Mesenchymal stem cell (in vitro differentiated cells and primary cell): ENCODE data around the gene GRXCR2.

Experiments
- DNase-seq: peaks from one replicate; pipeline ENCODE4 v3.0.0-alpha.2; 2013
- H2AFZ ChIP-seq: one replicate; pipeline ENCODE4 v1.6.1; 2013; ENCODE audit warnings: low read depth, mild to moderate bottlenecking, control low read depth, inconsistent platforms, low read length, moderate library complexity
- H2AK5ac ChIP-seq: 2 replicates; pipeline ENCODE4 v1.6.1; 2013; ENCODE audit warnings: low read length, moderate library complexity, mild to moderate bottlenecking, inconsistent platforms; ENCODE audit not compliant: severe bottlenecking
- H2BK120ac ChIP-seq: one replicate; pipeline ENCODE4 v1.6.1; 2013; ENCODE audit warnings: low read depth, mild to moderate bottlenecking, inconsistent platforms, low read length, moderate library complexity
- H2BK12ac ChIP-seq, 2 experiments: one replicate each; pipeline ENCODE4 v1.6.1; 2013; ENCODE audit warnings: inconsistent platforms in 2 of 2, low read length in 2 of 2, mild to moderate bottlenecking in 2 of 2, moderate library complexity in 2 of 2, control low read depth in 1 of 2
- H2BK15ac ChIP-seq: one replicate; pipeline ENCODE4 v1.6.1; 2013; ENCODE audit warnings: mild to moderate bottlenecking, low read depth, inconsistent platforms; ENCODE audit not compliant: poor library complexity, severe bottlenecking
- H2BK5ac ChIP-seq: 2 replicates; pipeline ENCODE4 v1.6.1; 2013; ENCODE audit warnings: low read depth, mild to moderate bottlenecking, low read length, control low read depth, inconsistent platforms; ENCODE audit not compliant: poor library complexity, severe bottlenecking
- H3K14ac ChIP-seq, 2 experiments: one replicate each; pipeline ENCODE4 v1.6.1; 2013; ENCODE audit warnings: inconsistent platforms in 2 of 2, low read length in 2 of 2, control low read depth in 1 of 2, mild to moderate bottlenecking in 1 of 2, moderate library complexity in 1 of 2
- H3K18ac ChIP-seq, 2 experiments: one replicate each; pipeline ENCODE4 v1.6.1; 2013; ENCODE audit warnings: inconsistent platforms in 2 of 2, low read length in 2 of 2, control low read depth in 1 of 2, low read depth in 1 of 2, mild to moderate bottlenecking in 1 of 2
- H3K23ac ChIP-seq, 2 experiments: one replicate each; pipeline ENCODE4 v1.6.1; 2013; ENCODE audit warnings: inconsistent platforms in 2 of 2, low read length in 2 of 2, mild to moderate bottlenecking in 2 of 2, moderate library complexity in 2 of 2, control low read depth in 1 of 2
- H3K27ac ChIP-seq: 2 replicates; pipeline ENCODE4 v1.5.1; 2013; ENCODE audit warnings: mild to moderate bottlenecking, moderate library complexity, low read length, control low read depth, inconsistent platforms; ENCODE audit not compliant: poor library complexity, severe bottlenecking
- H3K27me3 ChIP-seq, 2 experiments: 2 replicates each; pipeline versions ENCODE4 v1.6.1 to v1.7.0; 2013; ENCODE audit warnings: low read length in 2 of 2, mild to moderate bottlenecking in 2 of 2, moderate library complexity in 2 of 2, control low read depth in 1 of 2, inconsistent platforms in 1 of 2; ENCODE audit not compliant: control insufficient read depth in 1 of 2, insufficient read depth in 1 of 2
- H3K36me3 ChIP-seq, 2 experiments: 2 replicates each; pipeline versions ENCODE4 v1.6.1 to v1.7.0; 2013; ENCODE audit warnings: low read length in 2 of 2, control low read depth in 1 of 2, inconsistent platforms in 1 of 2, low read depth in 1 of 2, mild to moderate bottlenecking in 1 of 2; ENCODE audit not compliant: insufficient read depth in 2 of 2, control insufficient read depth in 1 of 2
- H3K4ac ChIP-seq, 2 experiments: one replicate each; pipeline ENCODE4 v1.6.1; 2013; ENCODE audit warnings: inconsistent platforms in 2 of 2, low read length in 2 of 2, mild to moderate bottlenecking in 2 of 2, moderate library complexity in 2 of 2, control low read depth in 1 of 2, low read depth in 1 of 2
- H3K4me1 ChIP-seq: 2 replicates; pipeline ENCODE4 v1.6.1; 2013; ENCODE audit warnings: low read depth, low read length, control low read depth; ENCODE audit not compliant: control insufficient read depth, insufficient read depth
- H3K4me2 ChIP-seq: 2 replicates; pipeline ENCODE4 v1.6.1; 2013; ENCODE audit warnings: low read length, mild to moderate bottlenecking, inconsistent platforms; ENCODE audit not compliant: poor library complexity, severe bottlenecking
- H3K4me3 ChIP-seq, 2 experiments: 2 replicates each; pipeline versions ENCODE4 v1.5.1 to v1.7.0; 2013; ENCODE audit warnings: low read length in 2 of 2, mild to moderate bottlenecking in 2 of 2, control low read depth in 1 of 2, low read depth in 1 of 2; ENCODE audit not compliant: insufficient read depth in 1 of 2
- H3K79me1 ChIP-seq: replicated peaks from 2 replicates; pipeline ENCODE4 v1.6.1; 2013; ENCODE audit warnings: mild to moderate bottlenecking, control low read depth, low read length, inconsistent platforms; ENCODE audit not compliant: poor library complexity, severe bottlenecking
- H3K9ac ChIP-seq: 2 replicates; pipeline ENCODE4 v1.7.0; 2013; ENCODE audit warnings: mild to moderate bottlenecking, low read length, moderate library complexity
- H3K9me3 ChIP-seq: 2 replicates; pipeline ENCODE4 v1.7.0; 2013; ENCODE audit warnings: mild to moderate bottlenecking, low read length; ENCODE audit not compliant: control insufficient read depth
- H4K8ac ChIP-seq: one replicate; pipeline ENCODE4 v1.6.1; 2013; ENCODE audit warnings: inconsistent platforms, mild to moderate bottlenecking, low read length, moderate library complexity
- H4K91ac ChIP-seq: one replicate; pipeline ENCODE4 v1.6.1; 2013; ENCODE audit warnings: mild to moderate bottlenecking, low read length, inconsistent platforms
- WGBS: methylation state at CpG from one replicate; pipeline ENCODE4 v1.1.7; 2013; ENCODE audit warnings: mixed read lengths; 5-methylcytosine and 5-hydroxymethylcytosine counted together

The GRXCR2 gene

DNA sequence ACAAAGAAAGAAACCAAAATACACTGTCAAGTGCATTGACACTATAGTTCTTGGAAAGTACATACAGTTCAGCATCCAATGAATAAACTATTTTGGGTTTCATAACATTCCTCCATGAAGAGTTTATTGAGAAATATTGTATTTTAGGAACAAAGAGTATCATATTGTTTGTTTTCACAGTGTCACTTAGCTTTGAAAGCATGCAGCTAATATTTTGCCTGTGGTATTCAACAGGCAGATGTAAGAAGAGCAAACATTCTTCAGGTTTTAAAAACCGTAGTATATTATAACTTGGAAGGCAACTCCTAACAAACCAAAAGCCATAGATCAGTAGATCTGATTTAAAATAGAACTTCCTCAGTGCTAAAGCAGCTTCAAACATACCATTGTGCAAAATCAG lies 42.2 kb downstream of the GRXCR2 start:
- Histone ChIP-seq H2BK15ac (no peak overlapping the region), H3K27ac (no peak overlapping the region), H3K36me3 (no peaks in the 10 kb centered on the region), H3K79me1 (peaks cover 18% of the 10 kb centered on the region), H2AFZ (no peak overlapping the region), H2AK5ac (no peak overlapping the region), H2BK12ac (no peak overlapping the region), H2BK5ac (no peak overlapping the region), H4K8ac (no peak overlapping the region), H3K18ac (no peak overlapping the region), H3K4me2 (no peak overlapping the region), H3K23ac (no peak overlapping the region), H3K4ac (no peak overlapping the region), H3K27me3 (no peaks in the 10 kb centered on the region), H3K14ac (no peak overlapping the region), H2BK120ac (no peak overlapping the region), H3K9ac (peak overlapping the region; percentile 15), H4K91ac (no peak overlapping the region), H3K9me3 (no peaks in the 10 kb centered on the region), H3K4me1 (peaks cover 6% of the 10 kb centered on the region), H3K4me3 (no peak overlapping the region)
- DNase-seq, result peak; percentile 19
- WGBS, result 58% methylated on average over 1 of the region's 1 CpG

DNA sequence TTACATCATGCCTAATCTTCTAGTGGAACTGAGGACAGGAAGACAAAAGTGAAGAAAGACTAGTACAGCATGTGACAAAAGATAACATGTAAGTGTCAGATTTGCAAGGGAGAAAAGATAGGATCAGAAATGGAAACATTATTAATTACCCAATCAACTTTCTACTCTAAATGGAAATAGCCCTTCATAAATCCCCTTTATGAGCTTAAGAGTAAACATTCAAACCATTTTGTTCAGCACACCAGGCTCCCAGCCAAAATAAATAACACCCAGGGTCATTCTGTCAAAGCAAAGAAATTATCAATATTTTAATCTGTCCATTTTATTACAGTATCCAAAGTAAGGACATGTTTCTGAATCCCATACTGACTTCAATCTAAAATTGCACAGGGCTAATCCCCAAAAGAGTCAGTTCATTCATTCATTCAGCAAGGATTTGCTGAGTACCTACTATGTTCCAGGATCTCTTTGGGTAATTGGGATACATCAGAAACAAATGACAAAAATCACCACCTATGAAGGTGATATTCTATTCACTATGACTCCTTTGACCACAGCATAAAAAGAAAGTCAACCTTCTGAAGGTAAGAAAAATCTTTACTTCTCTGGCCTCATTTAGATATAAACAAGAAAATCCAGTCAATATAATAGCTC lies 43.0 kb downstream of the GRXCR2 start:
- Histone ChIP-seq H3K36me3 (no peaks in the 10 kb centered on the region), H2BK12ac (no peak overlapping the region), H3K9me3 (no peaks in the 10 kb centered on the region), H3K23ac (no peak overlapping the region), H4K91ac (no peak overlapping the region), H3K14ac (no peak overlapping the region), H3K27ac (no peak overlapping the region), H3K27me3 (no peaks in the 10 kb centered on the region), H3K4me1 (peaks cover 4% of the 10 kb centered on the region), H3K9ac (no peak overlapping the region), H2BK15ac (no peak overlapping the region), H3K4ac (no peak overlapping the region), H2AFZ (no peak overlapping the region), H2BK120ac (no peak overlapping the region), H3K4me2 (no peak overlapping the region), H3K18ac (no peak overlapping the region), H2BK5ac (no peak overlapping the region), H3K4me3 (no peak overlapping the region), H2AK5ac (no peak overlapping the region), H3K79me1 (peaks cover 18% of the 10 kb centered on the region), H4K8ac (no peak overlapping the region)
- no peak for DNase-seq

GRCh38 chr5:145826895-145827674 lies 45.7 kb downstream of the GRXCR2 start:
- H3K23ac ChIP-seq, result no peak overlapping the region
- no peaks in the 10 kb centered on the region for H3K27me3 ChIP-seq
- no peak overlapping the region for H2AK5ac ChIP-seq
- no peak overlapping the region for H2BK5ac ChIP-seq
- H4K91ac ChIP-seq, result no peak overlapping the region
- no peak overlapping the region for H3K14ac ChIP-seq
- peaks cover 13% of the 10 kb centered on the region for H3K79me1 ChIP-seq
- H3K4me1 ChIP-seq, result peaks cover 2% of the 10 kb centered on the region
- H3K36me3 ChIP-seq, result no peaks in the 10 kb centered on the region
- H2BK120ac ChIP-seq, result no peak overlapping the region
- H2BK15ac ChIP-seq, result no peak overlapping the region
- H3K9me3 ChIP-seq, result no peaks in the 10 kb centered on the region
- H3K9ac ChIP-seq, result no peak overlapping the region
- no peak overlapping the region for H3K4me3 ChIP-seq
- H2AFZ ChIP-seq, result no peak overlapping the region
- 93% methylated on average over 8 of the region's 8 CpGs for WGBS
- H2BK12ac ChIP-seq, result no peak overlapping the region
- H3K4me2 ChIP-seq, result no peak overlapping the region
- H3K18ac ChIP-seq, result no peak overlapping the region
- no peak overlapping the region for H3K27ac ChIP-seq
- H3K4ac ChIP-seq, result no peak overlapping the region
- H4K8ac ChIP-seq, result no peak overlapping the region
- DNase-seq, result no peak

DNA sequence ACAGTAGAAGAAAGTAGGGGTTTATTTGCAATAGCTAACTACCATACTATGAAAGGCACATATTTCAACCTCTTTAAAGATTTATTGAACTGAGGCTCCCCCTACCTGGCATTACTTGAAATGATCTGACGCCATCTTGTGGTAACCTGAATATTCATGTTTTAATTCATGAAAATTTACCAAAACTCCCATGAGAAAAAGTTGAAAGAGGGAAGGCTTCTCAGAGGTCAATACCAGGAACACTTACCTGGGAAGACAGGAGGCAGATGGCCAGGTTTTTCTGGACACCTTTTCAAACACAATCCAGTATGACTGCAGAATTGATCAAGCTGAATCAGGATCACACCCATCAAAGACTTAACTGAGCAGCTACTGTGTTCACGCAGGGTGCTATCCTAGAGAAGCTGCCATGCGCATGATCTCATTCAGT lies 47.0 kb downstream of the GRXCR2 start:
- peak; percentile 67 for DNase-seq
- Histone ChIP-seq H3K36me3 (no peaks in the 10 kb centered on the region), H2AK5ac (peak overlapping the region; percentile 59), H3K4me2 (no peak overlapping the region), H3K23ac (no peak overlapping the region), H2BK15ac (no peak overlapping the region), H2BK12ac (no peak overlapping the region), H2BK120ac (no peak overlapping the region), H3K4me3 (no peak overlapping the region), H3K4me1 (peaks cover 2% of the 10 kb centered on the region), H3K27ac (no peak overlapping the region), H4K8ac (peak overlapping the region; percentile 49), H3K4ac (no peak overlapping the region), H2AFZ (no peak overlapping the region), H3K9me3 (no peaks in the 10 kb centered on the region), H3K9ac (no peak overlapping the region), H3K14ac (no peak overlapping the region), H3K79me1 (peaks cover 13% of the 10 kb centered on the region), H2BK5ac (no peak overlapping the region), H3K27me3 (no peaks in the 10 kb centered on the region), H3K18ac (no peak overlapping the region), H4K91ac (no peak overlapping the region)
- no CpG with 5 or more reads among the region's 3 CpGs for WGBS
